ENCODE measurements around the gene TNPO2. TPM values are rescaled to one million over a fixed set of nuclear protein-coding genes. Genes with fewer than 3 reads are reported as not detected.

Gene TNPO2
- total and polyA plus RNA-seq, 12 donors = 24.5 to 104 (median 74.4) TPM

DNA sequence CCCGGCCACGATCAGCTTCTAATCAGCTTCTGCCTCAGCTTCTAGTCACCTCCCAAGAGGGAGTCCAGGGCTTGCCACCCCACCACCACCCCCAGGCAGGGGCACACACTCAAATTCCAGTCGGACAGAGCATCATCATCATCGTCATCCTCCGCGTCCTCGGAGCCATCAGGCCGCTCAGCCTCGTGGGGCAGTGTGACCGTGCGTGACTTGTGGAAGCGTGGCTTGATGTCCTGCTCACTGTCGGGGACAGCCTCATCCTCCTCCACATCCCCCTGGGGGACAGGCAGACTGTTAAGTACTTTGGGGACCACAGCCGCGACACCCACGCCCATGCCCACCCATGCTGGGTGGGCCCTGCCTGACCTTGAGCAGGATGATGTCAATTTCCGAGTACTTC is 12.5 kb downstream of the TNPO2 start:
- Histone ChIP-seq H3K9me3 (replicated peaks in 1 of 3) (no peaks in the 10 kb centered on the region), H3K4me3 (no peak overlapping the region), H3K27ac (no peak overlapping the region), H3K4me1 (replicated peaks in 1 of 2) (no peaks in the 10 kb centered on the region), H3K36me3 (replicated peaks in 1 of 2) (peaks cover 0 to 95% of the 10 kb centered on the region in 2 donors), H3K27me3 (no peaks in the 10 kb centered on the region)
- 89 to 90% (median 89%) methylated on average over 14 to 17 of the region's 17 CpGs for WGBS, 4 donors
- DNase-seq = no peak
- no peak for TF ChIP-seq POLR2A (IDR thresholded peaks at IDR 0.05)
- TF ChIP-seq, protein P1, sequence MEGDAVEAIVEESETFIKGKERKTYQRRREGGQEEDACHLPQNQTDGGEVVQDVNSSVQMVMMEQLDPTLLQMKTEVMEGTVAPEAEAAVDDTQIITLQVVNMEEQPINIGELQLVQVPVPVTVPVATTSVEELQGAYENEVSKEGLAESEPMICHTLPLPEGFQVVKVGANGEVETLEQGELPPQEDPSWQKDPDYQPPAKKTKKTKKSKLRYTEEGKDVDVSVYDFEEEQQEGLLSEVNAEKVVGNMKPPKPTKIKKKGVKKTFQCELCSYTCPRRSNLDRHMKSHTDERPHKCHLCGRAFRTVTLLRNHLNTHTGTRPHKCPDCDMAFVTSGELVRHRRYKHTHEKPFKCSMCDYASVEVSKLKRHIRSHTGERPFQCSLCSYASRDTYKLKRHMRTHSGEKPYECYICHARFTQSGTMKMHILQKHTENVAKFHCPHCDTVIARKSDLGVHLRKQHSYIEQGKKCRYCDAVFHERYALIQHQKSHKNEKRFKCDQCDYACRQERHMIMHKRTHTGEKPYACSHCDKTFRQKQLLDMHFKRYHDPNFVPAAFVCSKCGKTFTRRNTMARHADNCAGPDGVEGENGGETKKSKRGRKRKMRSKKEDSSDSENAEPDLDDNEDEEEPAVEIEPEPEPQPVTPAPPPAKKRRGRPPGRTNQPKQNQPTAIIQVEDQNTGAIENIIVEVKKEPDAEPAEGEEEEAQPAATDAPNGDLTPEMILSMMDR (IDR thresholded peaks at IDR 0.05) = no peak
- intact Hi-C loops (cut with DNase I) = no loop called here

DNA sequence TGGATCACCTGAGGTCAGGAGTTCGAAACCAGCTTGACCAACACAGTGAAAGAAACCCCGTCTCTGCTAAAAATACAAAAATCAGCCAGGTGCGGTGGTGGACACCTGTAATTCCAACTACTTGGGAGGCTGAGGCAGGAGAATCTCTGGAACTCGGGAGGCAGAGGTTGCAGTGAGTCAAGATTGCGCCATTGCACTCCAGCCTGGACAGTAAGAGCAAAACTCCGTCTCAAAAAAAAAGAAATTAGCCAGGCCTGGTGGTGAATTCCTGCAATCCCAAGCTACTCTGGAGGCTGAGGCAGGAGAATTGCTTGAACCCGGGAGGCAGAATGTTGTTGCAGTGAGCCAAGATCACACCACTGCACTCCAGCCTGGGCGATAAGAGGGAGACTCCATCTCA is 15.1 kb downstream of the TNPO2 start:
- DNase-seq = no peak
- no peaks in the 10 kb centered on the region for H3K9me3 ChIP-seq (replicated peaks in 1 of 3)
- H3K36me3 ChIP-seq (replicated peaks in 1 of 2) = peaks cover 0 to 93% of the 10 kb centered on the region in 2 donors
- no peak overlapping the region for H3K27ac ChIP-seq
- no peaks in the 10 kb centered on the region for H3K4me1 ChIP-seq (replicated peaks in 1 of 2)
- 90 to 94% (median 91%) methylated on average over 8 of the region's 8 CpGs for WGBS, 4 donors
- H3K27me3 ChIP-seq = no peaks in the 10 kb centered on the region
- intact Hi-C loops (cut with DNase I) = no loop called here
- no peak overlapping the region for H3K4me3 ChIP-seq
- TF ChIP-seq, protein P1 (IDR thresholded peaks at IDR 0.05) = no peak
- no peak for TF ChIP-seq POLR2A (IDR thresholded peaks at IDR 0.05)

DNA sequence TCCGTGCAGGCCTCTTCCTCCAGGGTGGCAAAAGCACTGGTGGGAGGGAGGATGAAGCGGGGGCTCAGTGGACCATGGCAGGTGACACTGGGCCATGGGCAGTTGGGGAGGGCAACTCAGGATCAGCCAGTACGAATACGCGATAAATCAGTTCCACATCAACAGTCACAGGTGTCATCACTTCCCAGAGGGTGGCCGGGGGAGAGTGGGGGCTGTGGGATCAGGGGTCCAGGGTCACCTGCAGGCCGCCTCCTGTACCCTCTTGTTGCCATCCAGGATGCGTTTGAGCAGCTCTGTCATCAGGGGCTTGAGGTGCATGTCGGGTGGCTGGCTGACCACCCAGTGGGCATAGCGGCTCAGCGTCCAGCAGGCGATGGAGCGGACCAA is 17.4 kb downstream of the TNPO2 start:
- H3K4me1 ChIP-seq (replicated peaks in 1 of 2) = no peaks in the 10 kb centered on the region
- H3K9me3 ChIP-seq (replicated peaks in 1 of 3) = no peaks in the 10 kb centered on the region
- no peak for DNase-seq
- intact Hi-C loops (cut with DNase I) = no loop called here
- no peaks in the 10 kb centered on the region for H3K27me3 ChIP-seq
- H3K36me3 ChIP-seq (replicated peaks in 1 of 2) = peaks cover 0 to 99% of the 10 kb centered on the region in 2 donors
- no peak overlapping the region for H3K27ac ChIP-seq
- no peak overlapping the region for H3K4me3 ChIP-seq
- TF ChIP-seq POLR2A (IDR thresholded peaks at IDR 0.05) = no peak
- TF ChIP-seq, protein P1 (IDR thresholded peaks at IDR 0.05) = no peak
- 85 to 92% (median 91%) methylated on average over 10 to 13 of the region's 13 CpGs for WGBS, 4 donors

DNA sequence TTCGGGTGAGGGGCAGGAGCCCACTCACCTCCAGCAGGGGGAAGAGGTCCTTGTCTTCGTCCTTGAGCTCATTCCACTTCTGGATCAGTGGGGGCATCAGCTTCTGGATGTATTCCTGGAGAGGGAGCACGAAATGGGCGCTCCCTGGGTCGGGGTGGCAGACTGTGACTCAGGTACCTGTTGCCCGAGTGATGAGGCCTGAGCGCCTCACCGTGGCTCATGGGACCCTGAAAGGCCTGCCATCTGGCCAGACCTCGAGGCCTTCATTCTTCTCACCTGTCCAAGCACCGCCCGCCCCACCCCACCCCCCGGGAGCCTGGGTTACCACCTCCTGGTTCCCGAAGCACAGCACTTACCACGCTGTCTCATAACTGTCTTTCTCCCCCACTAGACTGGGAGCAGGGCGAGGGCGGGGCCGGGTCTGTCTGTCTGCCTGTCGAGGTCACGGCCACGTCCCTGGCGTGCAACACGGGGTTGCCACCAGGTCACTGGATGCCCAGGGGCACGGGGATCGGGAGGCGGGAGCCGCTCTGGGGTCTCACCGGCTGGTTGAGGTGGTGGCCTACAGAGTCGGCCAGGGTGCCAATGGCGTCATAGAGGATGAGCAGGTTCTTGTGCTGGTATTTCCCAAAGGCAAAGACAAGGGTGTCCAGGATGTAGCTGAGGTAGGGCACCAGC is 17.9 kb downstream of the TNPO2 start:
- 82 to 87% (median 83%) methylated on average over 9 to 29 of the region's 29 CpGs for WGBS, 4 donors
- TF ChIP-seq, protein P1 (IDR thresholded peaks at IDR 0.05) = no peak
- no peak for TF ChIP-seq POLR2A (IDR thresholded peaks at IDR 0.05)
- H3K27ac ChIP-seq = no peak overlapping the region
- no peak overlapping the region for H3K4me3 ChIP-seq
- intact Hi-C loops (cut with DNase I) = no loop called here
- peaks cover 0 to 99% of the 10 kb centered on the region in 2 donors for H3K36me3 ChIP-seq (replicated peaks in 1 of 2)
- no peaks in the 10 kb centered on the region for H3K4me1 ChIP-seq (replicated peaks in 1 of 2)
- no peaks in the 10 kb centered on the region for H3K9me3 ChIP-seq (replicated peaks in 1 of 3)
- no peak for DNase-seq
- H3K27me3 ChIP-seq = no peaks in the 10 kb centered on the region

Data from adrenal gland (tissue), 12 donors.